ENCODE data around the gene TNNT1.

- TF ChIP-seq POLR2A (IDR thresholded peaks at IDR 0.05) (no peak), CTCF (IDR thresholded peaks at IDR 0.05) (no peak)
These were observed 47.8 kb upstream of the TNNT1 start for GRCh38 chr19:55196803-55197202.

Data from prostate gland (tissue), 2 donors.